Erythroblast (primary cell): ENCODE data around the gene DLGAP4.

Experiments used
- GATA1 ChIP-seq: IDR thresholded peaks from 2 replicates; pipeline ENCODE4 v1.6.1; 2011; ENCODE audit warnings: low read depth, mild to moderate bottlenecking, control low read depth, low read length, moderate library complexity
- POLR2A ChIP-seq: IDR thresholded peaks from 2 replicates; pipeline ENCODE4 v1.6.1; 2011; ENCODE audit warnings: mild to moderate bottlenecking, low read length

GRCh38 chr20:36330091-36330490 lies 24.0 kb downstream of the DLGAP4 start:
- TF ChIP-seq POLR2A, result no peak
- TF ChIP-seq GATA1, result no peak
